GM10266 (cell line): Measurements from ENCODE around the gene PIK3IP1.

Experiments
- DNase-seq: peaks from one replicate; pipeline ENCODE4 v3.0.0; 2012; ENCODE audit errors: extremely low spot score
- CTCF ChIP-seq: IDR thresholded peaks from 2 replicates; pipeline ENCODE4 v1.5.1; 2012; ENCODE audit warnings: mild to moderate bottlenecking, low read depth; ENCODE audit not compliant: control insufficient read depth, insufficient read depth; ENCODE audit errors: missing control alignments

The PIK3IP1 gene

GRCh38 chr22:31334329-31334728 is 42.0 kb upstream of the PIK3IP1 start:
- TF ChIP-seq CTCF = no peak
- DNase-seq = no peak

GRCh38 chr22:31333641-31334040 is 41.4 kb upstream of the PIK3IP1 start:
- no peak for TF ChIP-seq CTCF
- no peak for DNase-seq

- DNase-seq = no peak
- no peak for TF ChIP-seq CTCF
Measured at GRCh38 chr22:31332886-31333285, 40.6 kb upstream of the PIK3IP1 start.

DNA sequence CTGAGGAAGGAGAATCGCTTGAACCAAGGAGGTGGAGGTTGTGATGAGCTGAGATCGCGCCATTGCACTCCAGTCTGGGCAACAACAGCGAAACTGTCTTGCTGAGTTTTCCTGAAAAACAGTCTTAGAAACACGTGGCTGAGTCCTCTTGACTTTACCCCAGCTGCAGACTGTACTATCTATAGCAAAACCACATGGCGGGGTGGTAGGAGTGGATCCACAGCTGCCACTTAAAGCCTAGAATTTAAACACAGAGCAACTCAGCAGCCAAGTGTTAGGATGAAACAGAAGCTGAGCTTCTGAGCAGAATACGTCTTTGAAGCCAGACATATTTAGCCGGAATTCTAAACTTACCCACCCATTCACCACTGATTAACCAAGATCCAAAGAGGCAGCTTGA is 39.7 kb upstream of the PIK3IP1 start:
- TF ChIP-seq CTCF = no peak

DNA sequence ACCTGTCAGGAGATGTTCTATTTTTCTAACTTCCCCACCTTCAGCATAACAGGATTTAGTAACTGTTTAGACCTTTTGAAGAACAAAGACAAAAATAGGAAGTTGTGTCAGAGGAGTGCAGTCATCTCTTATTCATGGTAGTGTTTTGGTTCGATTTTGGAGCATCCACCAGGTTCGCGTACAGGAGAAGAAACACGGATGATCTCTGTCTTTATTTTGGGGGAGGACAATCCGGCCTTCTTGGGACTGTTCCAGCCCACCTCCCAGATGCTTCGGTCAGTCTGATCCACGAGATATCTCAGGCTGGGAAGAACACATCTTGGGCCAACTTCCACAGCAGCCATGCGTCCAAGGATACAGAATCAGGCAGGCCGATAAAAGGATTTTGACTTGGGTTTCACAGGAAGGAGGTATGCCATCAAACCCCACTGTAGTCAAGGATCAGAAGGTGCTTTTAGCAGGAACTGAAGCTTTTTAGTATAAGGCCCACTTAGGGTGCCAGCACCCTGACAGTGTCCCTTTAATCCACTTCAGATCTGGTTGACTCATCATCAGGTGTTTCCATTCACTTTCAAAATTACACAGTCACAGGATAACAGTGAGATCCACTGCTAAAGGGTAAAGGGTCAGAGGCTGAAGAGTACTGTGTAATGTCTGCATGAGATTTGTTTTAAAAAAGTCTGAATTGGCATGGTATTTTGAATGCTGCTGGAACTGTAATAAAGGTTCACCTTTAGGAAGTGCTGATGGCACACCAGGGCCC is 37.3 kb upstream of the PIK3IP1 start:
- TF ChIP-seq CTCF = no peak
- DNase-seq = no peak

More for the DNA sequence above, 39.7 kb upstream of the PIK3IP1 start:
- no peak for DNase-seq

- DNase-seq = no peak
Measured at GRCh38 chr22:31329029-31329428, 36.7 kb upstream of the PIK3IP1 start.

More at GRCh38 chr22:31329029-31329428, 36.7 kb upstream of the PIK3IP1 start:
- no peak for TF ChIP-seq CTCF
